GM12878 (cell line): ENCODE measurements around the gene CENPS. TPM values are rescaled to one million over a fixed set of nuclear protein-coding genes. Genes with fewer than 3 reads are reported as not detected.
"Not testable (repeated sequence)": the region's sequence is repeated elsewhere in the genome, so short reads cannot be mapped to it uniquely, and the experiment has no call there.

Source experiments
- ATAC-seq: fragments of 200-7000 bp; cut with Tn5 transposase; 3 replicates; pipeline ENCODE4 v1.9.1; 2020; ENCODE audit warnings: mild to moderate bottlenecking, moderate library complexity
- BruUV-seq: library from RNA; stranded (reverse); fragments of 400-500 nt; replicated peaks from 2 replicates; lab custom pipeline; 2021; lab: Mats Ljungman, UMichigan
- CTCF ChIA-PET: fragments of 300-600 bp; sonication (Branson Sonifier 250); formaldehyde crosslinking; extraction: SDS; loops from one replicate; lab custom pipeline; 2021; ENCODE audit warnings: inconsistent platforms; lab: Yijun Ruan, JAX
- POLR2A ChIA-PET: fragments of 350-600 bp; formaldehyde crosslinking; extraction: SDS; loops from one replicate; lab custom pipeline; 2021; ENCODE audit warnings: inconsistent platforms; lab: Charles Lee
- RAD21 ChIA-PET: fragments of 300-600 bp; sonication (Branson Sonifier 250); formaldehyde crosslinking; loops from one replicate; lab custom pipeline; 2023; ENCODE audit warnings: antibody characterized with exemption; ENCODE audit not compliant: unreplicated experiment; lab: Charles Lee
- SMC1A ChIA-PET: fragments of 300-600 bp; sonication (Branson Sonifier 250); formaldehyde crosslinking; loops from one replicate; lab custom pipeline; 2023; ENCODE audit not compliant: unreplicated experiment, uncharacterized antibody; lab: Charles Lee
- DNase-seq: peaks from one replicate; pipeline ENCODE4 v3.0.0-alpha.2; 2011; ENCODE audit warnings: low read depth, low spot score
- FAIRE-seq: peaks from 3 replicates; lab custom pipeline; 2011; peaks lifted over from hg19 to GRCh38; lab: Jason Lieb, UNC
- H2AFZ ChIP-seq: 2 replicates; pipeline ENCODE4 v1.6.0; 2011; ENCODE audit warnings: low read depth, low read length, control low read depth; ENCODE audit not compliant: control insufficient read depth
- H3K27ac ChIP-seq: 2 replicates; pipeline ENCODE4 v1.5.1; 2011; ENCODE audit warnings: control low read depth; ENCODE audit not compliant: control insufficient read depth, insufficient read depth
- H3K27me3 ChIP-seq, 2 experiments: replicated peaks in 1 of 2; 2 replicates each; pipeline versions ENCODE4 v1.6.0 to v1.6.1; 2011; ENCODE audit warnings: low read length in 1 of 2; ENCODE audit not compliant: control insufficient read depth in 2 of 2, insufficient read depth in 2 of 2
- H3K36me3 ChIP-seq, 2 experiments: 2 replicates each; pipeline ENCODE4 v1.5.1; 2011; ENCODE audit warnings: low read length in 1 of 2; ENCODE audit not compliant: control insufficient read depth in 2 of 2, insufficient read depth in 2 of 2
- H3K4me1 ChIP-seq: 2 replicates; pipeline ENCODE4 v1.6.1; 2011; ENCODE audit warnings: mild to moderate bottlenecking, low read length, moderate library complexity, mixed read lengths; ENCODE audit not compliant: control insufficient read depth, insufficient read depth
- H3K4me2 ChIP-seq: 2 replicates; pipeline ENCODE4 v1.6.0; 2011; ENCODE audit warnings: control low read depth; ENCODE audit not compliant: control insufficient read depth, insufficient read depth
- H3K4me3 ChIP-seq: fragments of 200-600 bp; sonication (generic); 2 replicates; pipeline ENCODE4 v1.5.1; 2016
- H3K79me2 ChIP-seq: 2 replicates; pipeline ENCODE4 v1.6.0; 2011; ENCODE audit warnings: low read length; ENCODE audit not compliant: control insufficient read depth, insufficient read depth
- H3K9ac ChIP-seq: 2 replicates; pipeline ENCODE4 v1.8.0; 2011; ENCODE audit warnings: low read length, control low read depth, mixed read lengths; ENCODE audit not compliant: control insufficient read depth, insufficient read depth
- H3K9me3 ChIP-seq: replicated peaks from 3 replicates; pipeline ENCODE4 v1.5.1; 2011; ENCODE audit warnings: mild to moderate bottlenecking, low read length; ENCODE audit not compliant: control insufficient read depth, insufficient read depth
- H4K20me1 ChIP-seq: 2 replicates; pipeline ENCODE4 v1.6.0; 2011; ENCODE audit not compliant: control insufficient read depth, insufficient read depth
- DPF2 ChIP-seq: fragments of 450-650 bp; IDR thresholded peaks from 2 replicates; pipeline ENCODE4 v1.6.1; 2017; ENCODE audit warnings: mild to moderate bottlenecking
- KLF5 ChIP-seq: fragments of 450-650 bp; IDR thresholded peaks from 2 replicates; pipeline ENCODE4 v1.6.1; 2014; ENCODE audit warnings: mild to moderate bottlenecking; ENCODE audit not compliant: partially characterized antibody
- NFYB ChIP-seq: IDR thresholded peaks from 2 replicates; pipeline ENCODE4 v1.6.1; 2011; ENCODE audit warnings: low read depth, mild to moderate bottlenecking, low read length, improper control_type of control experiment, moderate library complexity; ENCODE audit not compliant: insufficient read depth
- NR2C1 ChIP-seq: fragments of 450-650 bp; IDR thresholded peaks from 2 replicates; pipeline ENCODE4 v1.6.1; 2017; ENCODE audit warnings: antibody characterized with exemption, mild to moderate bottlenecking, moderate library complexity
- TCF7 ChIP-seq: IDR thresholded peaks from 2 replicates; pipeline ENCODE4 v1.6.1; 2014; ENCODE audit warnings: antibody characterized with exemption, borderline replicate concordance
- WGBS: methylation state at CpG from one replicate; pipeline ENCODE4 v1.1.6; 2016; ENCODE audit warnings: low lambda C conversion rate; ENCODE audit not compliant: insufficient replicate concordance, insufficient coverage; ENCODE audit errors: missing lambda C conversion rate; 5-methylcytosine and 5-hydroxymethylcytosine counted together
- in situ Hi-C: fragments of 300-500 bp; cut with MboI; formaldehyde crosslinking; loops from 9 replicates; pipeline ENCODE4 v1.14.3; 2018; ENCODE audit warnings: mixed read lengths
- intact Hi-C: fragments of 100-400 bp; cut with micrococcal nuclease; formaldehyde crosslinking; loops from one replicate; pipeline ENCODE4 v1.14.2; 2022; ENCODE audit not compliant: unreplicated experiment
- polyA plus RNA-seq, 11 experiments: library from polyadenylated mRNA; depleted of rRNA in 4 of 11; unstranded in 6 of 11; stranded (reverse) in 5 of 11; fragments of >200 nt; fragmentation: Nextera tagmentation in 4 of 11; fragmentation: Illumina TruSeq in 1 of 11; extraction: Ambion mirVana in 4 of 11; extraction: Trizol in 1 of 11; gene quantifications; 1 replicate in 1 of 11; 2 replicates in 10 of 11; pipeline versions ENCODE4 v1.2.1 to v1.2.3, GENCODE V29; 2011 to 2016; ENCODE audit warnings: inconsistent platforms in 2 of 11, missing spikeins in 2 of 11, low read depth in 1 of 11
- total RNA-seq, 4 experiments: library from RNA; depleted of rRNA in 3 of 4; stranded (reverse); fragments of >200 nt in 3 of 4; fragmentation: Illumina TruSeq in 1 of 4; extraction: Trizol in 1 of 4; gene quantifications; 2 replicates each; pipeline versions ENCODE4 v1.2.1 to v1.2.3, GENCODE V29; 2013 to 2021
- TF ChIP-seq, protein P1 (sequence below): IDR thresholded peaks from 2 replicates; pipeline ENCODE4 v1.6.1; 2012; ENCODE audit warnings: low read depth, low read length, improper control_type of control experiment
- TF ChIP-seq, protein P2 (sequence below): IDR thresholded peaks from 2 replicates; pipeline ENCODE4 v1.6.1; 2012; ENCODE audit warnings: low read length, inconsistent platforms

The CENPS gene
- total and polyA plus RNA-seq, 10 of the 15 experiments (the other 5 are each of a cell fraction or from before 2014, with no cell fraction given) = 9.4 to 51.7 (median 16.7) TPM

GRCh38 chr1:10456661-10457060, 26.4 kb downstream of the CENPS start:
- RAD21 ChIA-PET = interaction anchor here (0.6 to 1.9 kb wide), 3 partner anchors 23 to 653 kb away, joined by 3 to 6 read pairs (median 4); no protein-coding TSS in a partner anchor
- no peak overlapping the region for H3K4me3 ChIP-seq
- no peaks in the 10 kb centered on the region; the same call in 1 of the 2 replicates for H3K4me1 ChIP-seq
- 91% methylated on average over 7 of the region's 7 CpGs for WGBS
- no peak for TF ChIP-seq KLF5
- no peak for TF ChIP-seq TCF7
- no peak for TF ChIP-seq NR2C1
- TF ChIP-seq, protein P1, sequence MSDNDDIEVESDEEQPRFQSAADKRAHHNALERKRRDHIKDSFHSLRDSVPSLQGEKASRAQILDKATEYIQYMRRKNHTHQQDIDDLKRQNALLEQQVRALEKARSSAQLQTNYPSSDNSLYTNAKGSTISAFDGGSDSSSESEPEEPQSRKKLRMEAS = no peak
- TF ChIP-seq NFYB = no peak
- TF ChIP-seq DPF2 = no peak
- TF ChIP-seq, protein P2, sequence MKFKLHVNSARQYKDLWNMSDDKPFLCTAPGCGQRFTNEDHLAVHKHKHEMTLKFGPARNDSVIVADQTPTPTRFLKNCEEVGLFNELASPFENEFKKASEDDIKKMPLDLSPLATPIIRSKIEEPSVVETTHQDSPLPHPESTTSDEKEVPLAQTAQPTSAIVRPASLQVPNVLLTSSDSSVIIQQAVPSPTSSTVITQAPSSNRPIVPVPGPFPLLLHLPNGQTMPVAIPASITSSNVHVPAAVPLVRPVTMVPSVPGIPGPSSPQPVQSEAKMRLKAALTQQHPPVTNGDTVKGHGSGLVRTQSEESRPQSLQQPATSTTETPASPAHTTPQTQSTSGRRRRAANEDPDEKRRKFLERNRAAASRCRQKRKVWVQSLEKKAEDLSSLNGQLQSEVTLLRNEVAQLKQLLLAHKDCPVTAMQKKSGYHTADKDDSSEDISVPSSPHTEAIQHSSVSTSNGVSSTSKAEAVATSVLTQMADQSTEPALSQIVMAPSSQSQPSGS = no peak
- in situ Hi-C loops = no loop called here
- intact Hi-C loops = no loop called here
- H3K9ac ChIP-seq = no peak overlapping the region
- SMC1A ChIA-PET = interaction anchor here (0.7 to 1.6 kb wide), 4 partner anchors 21 to 39 kb away, joined by 3 to 6 read pairs (median 3); no protein-coding TSS in a partner anchor
- POLR2A ChIA-PET = interaction anchor here (0.6 to 1.2 kb wide), 2 partner anchors 9 to 26 kb away, joined by 3 read pairs; no protein-coding TSS in a partner anchor
- H3K4me2 ChIP-seq = 0 out of 2 replicates have a peak overlapping the region, but pooled peaks have one; percentile 3
- H2AFZ ChIP-seq = no peak overlapping the region
- no peak for ATAC-seq
- H4K20me1 ChIP-seq = no peaks in the 10 kb centered on the region
- FAIRE-seq = no peak
- TSS peak; percentile 44 for BruUV-seq
- no peak for DNase-seq
- H3K27ac ChIP-seq = no peak overlapping the region
- CTCF ChIA-PET = interaction anchor here (0.8 to 2.2 kb wide), 4 partner anchors 20 to 38 kb away, joined by 4 to 8 read pairs (median 5); partner anchors contain the start of gene CENPS
- no peaks in the 10 kb centered on the region for H3K79me2 ChIP-seq
- no peaks in the 10 kb centered on the region; the same call in 2 of the 3 replicates for H3K9me3 ChIP-seq
- H3K27me3 ChIP-seq = no peaks in the 10 kb centered on the region
- peaks cover 0 to 2% of the 10 kb centered on the region in 2 experiments; a peak in 2 of 4 replicates for H3K36me3 ChIP-seq

- H3K4me3 ChIP-seq, in situ Hi-C loops, DNase-seq, H3K79me2 ChIP-seq, H3K27me3 ChIP-seq, H3K36me3 ChIP-seq, H3K4me2 ChIP-seq, H3K27ac ChIP-seq, BruUV-seq, H2AFZ ChIP-seq, intact Hi-C loops, H3K9me3 ChIP-seq, H3K4me1 ChIP-seq, FAIRE-seq, H3K9ac ChIP-seq, H4K20me1 ChIP-seq: not testable (repeated sequence)
- ATAC-seq = peak; percentile 70
- CTCF ChIA-PET = interaction anchor here (1.4 to 2.2 kb wide), 2 partner anchors 23 to 36 kb away, joined by 6 to 8 read pairs; no protein-coding TSS in a partner anchor
- 62% methylated on average over 7 of the region's 7 CpGs for WGBS
- SMC1A ChIA-PET = interaction anchor here (0.6 to 1.5 kb wide), 3 partner anchors 22 to 541 kb away, joined by 3 to 6 read pairs (median 3); no protein-coding TSS in a partner anchor
- POLR2A ChIA-PET = interaction anchor here (1.2 kb wide), 1 partner anchor 8 kb away, joined by 3 read pairs; no protein-coding TSS in a partner anchor
- RAD21 ChIA-PET = interaction anchor here (1.9 kb wide), 1 partner anchor 24 kb away, joined by 6 read pairs; no protein-coding TSS in a partner anchor
Measured at GRCh38 chr1:10457462-10457861, 27.2 kb downstream of the CENPS start.
